GM18909 (cell line): ENCODE results near the gene SLC1A1.
"Not testable (repeated sequence)": the region's sequence is repeated elsewhere in the genome, so short reads cannot be mapped to it uniquely, and the experiment has no call there.

Experiments used
- ATAC-seq: cut with Tn5 transposase; IDR thresholded peaks from one replicate; pipeline ENCODE4 v1.9.1; 2021; ENCODE audit warnings: mild to moderate bottlenecking; ENCODE audit not compliant: unreplicated experiment, poor library complexity

The SLC1A1 gene

DNA sequence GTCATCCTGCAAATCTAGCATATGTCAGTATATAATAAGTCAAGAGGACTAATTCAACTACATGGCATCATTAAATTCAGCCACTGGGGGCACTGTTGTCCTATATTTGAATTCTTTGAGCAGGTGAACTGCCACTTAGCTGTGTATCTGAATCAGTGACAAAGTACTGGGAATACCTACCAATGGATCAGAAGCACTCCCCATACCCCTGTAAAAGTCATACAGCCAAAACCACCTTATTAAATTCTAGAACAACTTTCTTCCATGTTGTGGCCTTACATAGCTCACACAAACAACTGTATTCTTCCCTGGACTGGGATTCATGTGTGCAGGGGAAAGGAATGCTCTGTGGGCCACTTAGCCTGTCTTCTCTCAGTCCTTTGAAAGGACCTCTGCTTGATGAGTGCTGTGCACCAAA lies 114.4 kb downstream of the SLC1A1 start:
- ATAC-seq, result peak; percentile 75

DNA sequence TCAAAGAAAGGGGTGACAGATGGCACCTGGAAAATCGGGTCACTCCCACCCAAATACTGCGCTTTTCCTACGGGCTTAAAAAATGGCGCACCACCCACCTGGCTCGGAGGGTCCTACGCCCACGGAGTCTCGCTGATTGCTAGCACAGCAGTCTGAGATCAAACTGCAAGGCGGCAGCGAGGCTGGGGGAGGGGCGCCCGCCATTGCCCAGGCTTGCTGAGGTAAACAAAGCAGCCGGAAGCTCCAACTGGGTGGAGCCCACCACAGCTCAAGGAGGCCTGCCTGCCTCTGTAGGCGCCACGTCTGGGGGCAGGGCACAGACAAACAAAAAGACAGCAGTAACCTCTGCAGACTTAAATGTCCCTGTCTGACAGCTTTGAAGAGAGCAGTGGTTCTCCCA lies 115.8 kb downstream of the SLC1A1 start:
- ATAC-seq, result not testable (repeated sequence)

DNA sequence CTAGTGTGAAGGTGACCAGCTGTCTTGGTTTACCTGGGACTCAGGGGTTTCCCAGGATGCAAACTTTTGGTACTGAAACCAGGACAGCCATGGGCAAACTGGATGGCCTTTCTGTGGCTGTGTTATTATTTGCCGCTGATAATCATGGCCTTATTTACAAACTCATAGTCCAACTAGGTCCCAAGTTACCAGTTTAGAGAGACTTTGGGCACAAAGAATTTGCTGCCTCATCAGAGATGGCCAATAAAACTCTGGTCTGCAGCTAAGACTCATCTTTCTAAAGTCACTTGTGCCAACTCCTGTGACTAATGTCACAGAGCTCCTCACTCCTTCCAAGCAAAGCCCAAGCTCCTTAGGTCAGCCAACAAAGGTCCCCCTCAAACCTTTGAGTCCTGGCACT lies 124.4 kb downstream of the SLC1A1 start:
- ATAC-seq, result no peak

DNA sequence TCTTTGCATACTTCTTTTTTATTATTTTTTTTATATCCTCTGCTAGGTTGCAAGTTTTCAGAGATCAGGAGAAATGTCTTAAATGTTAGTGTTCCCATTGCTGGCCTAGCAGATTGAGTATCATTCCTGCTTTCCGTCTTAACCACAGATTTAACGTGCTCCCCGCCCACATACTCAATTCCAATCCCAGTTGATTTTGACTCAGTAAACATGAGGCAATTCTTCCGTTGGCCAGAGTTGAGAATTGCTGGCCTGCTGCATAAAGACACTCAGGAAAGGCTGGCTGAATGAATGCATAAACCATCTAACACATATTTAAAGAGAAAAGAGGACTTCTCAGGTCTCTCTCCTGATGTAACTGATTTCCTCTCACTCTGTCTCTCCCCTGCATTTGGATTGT lies 125.0 kb downstream of the SLC1A1 start:
- ATAC-seq, result no peak

DNA sequence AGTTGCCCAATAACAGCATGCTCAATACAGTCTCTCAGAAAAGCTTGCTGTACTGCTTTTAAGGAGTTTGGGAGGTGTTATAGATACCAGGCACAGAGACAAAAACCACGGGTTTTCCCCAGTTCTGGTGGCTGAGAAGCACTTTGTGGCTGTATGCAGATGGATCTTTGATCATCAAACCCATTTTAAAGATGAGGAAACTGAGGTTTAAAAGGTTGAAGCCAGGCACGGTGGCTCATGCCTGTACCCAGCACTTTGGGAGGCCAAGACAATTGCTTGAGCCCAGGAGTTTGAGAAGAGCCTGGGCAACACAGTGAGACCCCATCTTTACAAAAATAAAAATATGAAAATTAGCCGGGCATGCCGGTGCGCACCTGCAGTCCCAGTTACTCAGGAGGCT lies 125.5 kb downstream of the SLC1A1 start:
- ATAC-seq, result no peak

DNA sequence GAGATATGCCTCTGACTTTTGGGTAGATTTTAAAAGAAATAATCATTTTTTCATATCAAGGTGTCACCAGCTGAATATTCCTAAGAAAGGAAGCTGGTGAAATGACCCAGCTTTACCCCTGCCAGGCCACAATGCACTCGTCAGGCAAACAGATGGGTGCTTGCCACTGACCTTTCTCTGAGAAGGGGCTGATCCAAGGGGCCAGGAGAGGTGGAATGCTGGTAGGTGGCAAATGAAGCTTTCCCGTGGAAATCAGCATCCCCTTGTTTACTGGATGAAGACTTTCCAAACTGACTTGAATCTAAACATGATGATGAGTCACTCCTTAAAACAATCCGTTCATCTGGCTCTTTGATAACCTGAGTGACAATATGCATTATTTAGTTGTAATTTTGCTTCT lies 127.5 kb downstream of the SLC1A1 start:
- no peak for ATAC-seq

DNA sequence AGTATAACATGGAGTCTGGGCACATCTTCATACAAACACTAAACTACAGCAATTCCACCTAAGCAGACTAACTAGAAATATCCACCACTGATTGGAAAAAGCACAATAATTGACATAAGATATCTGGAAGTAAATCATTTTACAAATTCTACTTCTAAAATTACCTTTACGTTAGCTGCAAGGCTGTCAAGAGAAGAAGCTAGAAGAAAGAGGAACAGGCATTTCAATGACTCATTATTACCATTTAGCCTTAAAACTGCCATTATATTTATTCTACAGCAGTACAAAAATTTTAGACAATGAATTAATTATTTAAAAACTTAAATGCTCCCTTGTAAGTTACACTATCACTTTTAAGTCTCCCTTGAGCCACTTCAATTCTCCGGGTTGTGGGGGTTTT lies 128.4 kb downstream of the SLC1A1 start:
- no peak for ATAC-seq

DNA sequence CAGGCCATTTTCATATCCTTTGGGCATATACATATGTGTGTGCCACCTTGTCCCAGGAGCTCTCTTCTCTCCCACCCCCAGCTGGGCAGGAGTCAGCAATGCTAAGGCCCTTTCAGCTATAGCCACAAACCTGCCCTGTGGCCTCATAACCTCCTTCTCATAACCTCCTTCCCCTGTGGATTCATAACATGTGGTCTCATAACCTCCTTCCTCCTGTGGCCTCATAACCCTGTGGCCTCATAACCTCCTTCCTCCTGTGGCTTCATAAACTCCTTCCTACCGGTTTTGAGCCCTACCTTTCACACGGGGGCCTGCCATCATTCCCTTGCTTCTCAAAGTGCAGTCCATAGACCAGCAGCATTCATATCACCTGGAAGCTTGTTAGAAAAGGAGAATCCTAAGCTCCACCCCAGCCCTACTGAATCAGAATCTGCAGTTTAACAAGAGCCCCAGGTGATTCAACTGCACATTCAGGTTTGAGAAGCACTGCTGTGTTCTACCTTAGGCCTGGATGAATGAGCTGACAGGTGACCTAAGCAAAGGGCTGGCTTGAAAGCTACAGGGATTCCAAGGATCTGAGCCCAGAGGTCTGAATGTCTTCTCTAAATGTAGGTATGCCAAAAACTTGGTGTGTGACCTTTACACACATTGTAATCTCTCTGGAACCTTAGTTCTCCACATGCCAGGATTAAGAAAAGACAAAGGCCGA lies 129.9 kb downstream of the SLC1A1 start:
- ATAC-seq, result no peak

DNA sequence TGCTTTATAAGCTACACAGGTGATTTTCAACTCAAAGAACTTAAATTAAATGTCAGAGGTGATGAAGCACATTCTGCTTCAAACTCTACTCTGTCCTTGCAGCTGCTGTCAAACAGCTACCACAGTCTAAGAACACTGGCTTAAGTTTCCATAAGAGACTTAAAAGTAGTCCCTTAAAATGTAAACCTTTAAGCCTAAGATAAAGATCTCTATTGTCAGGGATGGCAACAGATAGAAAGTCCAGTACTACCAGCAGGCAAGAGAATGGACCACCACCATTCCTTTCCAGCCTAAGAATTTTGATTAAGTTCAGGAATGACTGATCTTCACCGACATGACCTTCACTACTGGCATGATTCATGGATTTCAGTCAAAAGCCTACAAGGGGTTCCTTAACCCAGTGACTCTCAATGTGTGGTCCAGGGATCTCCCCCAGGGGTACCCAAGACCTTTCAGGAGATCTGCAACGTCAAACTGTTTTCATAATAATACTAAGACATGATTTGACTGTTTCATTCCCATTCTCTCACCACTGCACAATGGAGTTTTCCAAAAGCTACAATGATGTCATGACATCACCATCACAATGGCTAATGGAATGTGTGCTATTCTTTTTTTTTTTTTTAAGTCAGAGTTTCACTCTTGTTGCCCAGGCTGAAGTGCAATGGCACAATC lies 130.8 kb downstream of the SLC1A1 start:
- no peak for ATAC-seq

DNA sequence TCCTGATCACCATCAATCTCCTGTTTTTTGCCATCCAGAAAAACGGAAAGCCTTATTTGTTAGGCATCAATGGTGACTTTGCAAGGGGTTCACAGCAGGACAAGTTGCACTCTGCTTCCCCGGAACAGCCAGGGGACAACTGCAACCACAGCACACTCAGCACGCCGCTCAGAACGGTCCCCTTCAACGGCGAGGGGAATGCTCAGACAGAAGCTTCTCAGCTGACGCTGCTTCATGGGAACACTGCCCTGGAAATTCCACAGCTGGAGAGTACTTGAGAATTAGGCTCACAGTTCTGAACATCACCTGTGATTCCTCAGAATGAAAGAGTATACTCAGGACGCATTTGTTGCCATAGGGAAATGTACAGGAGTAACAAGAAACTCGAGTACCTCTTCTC lies 131.7 kb downstream of the SLC1A1 start:
- ATAC-seq, result no peak

DNA sequence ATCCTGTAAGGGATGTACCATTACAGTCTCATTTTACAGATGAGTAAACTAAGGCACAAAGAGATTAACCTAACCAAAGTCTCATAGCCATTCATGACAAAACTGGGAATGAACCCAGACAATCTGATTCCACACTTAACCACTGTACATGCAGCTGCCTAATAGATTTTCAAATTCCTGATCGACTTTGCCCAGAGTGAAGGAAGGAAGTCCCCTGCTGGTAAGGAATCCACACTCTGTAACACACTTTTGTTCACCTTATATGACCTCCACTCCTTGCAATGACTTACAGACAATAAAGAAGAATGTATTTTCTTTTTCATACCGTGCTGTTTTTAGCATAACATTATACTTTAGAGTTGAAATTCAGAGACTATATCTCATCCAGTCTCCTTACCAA lies 140.6 kb downstream of the SLC1A1 start:
- ATAC-seq, result no peak
